ENCODE data around the gene PLPPR1.

The PLPPR1 gene

DNA sequence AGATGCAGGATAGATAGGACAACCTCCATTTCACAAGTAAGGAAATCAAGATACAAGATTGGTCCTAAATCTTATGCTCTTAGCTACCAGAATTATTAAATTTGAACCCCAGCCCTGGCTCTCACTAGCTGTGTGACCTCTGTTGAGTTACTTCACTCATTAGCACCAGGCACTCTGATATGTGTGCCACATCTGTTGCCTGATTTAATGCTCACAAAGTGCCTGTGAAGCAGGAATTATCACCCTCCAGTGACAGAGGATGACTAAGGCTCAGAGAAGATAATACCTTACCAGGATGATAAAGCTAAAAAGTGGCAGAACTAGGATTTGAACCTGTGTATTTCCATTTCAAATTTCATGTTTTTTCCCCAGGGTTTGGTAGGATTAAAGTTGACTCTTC lies 110.0 kb downstream of the PLPPR1 start:
- no peak for ATAC-seq
- TF ChIP-seq BACH2 (CRISPR knock-in tag; IDR thresholded peaks at IDR 0.05; ENCODE audit: borderline replicate concordance) (no peak), TOX (CRISPR knock-in tag; IDR thresholded peaks at IDR 0.05; ENCODE audit: borderline replicate concordance) (no peak), PPARA (CRISPR knock-in tag; IDR thresholded peaks at IDR 0.05; ENCODE audit: borderline replicate concordance) (no peak), CSDC2 (CRISPR knock-in tag; IDR thresholded peaks at IDR 0.05) (no peak), ZNF70 (CRISPR knock-in tag; IDR thresholded peaks at IDR 0.05) (no peak), CREB5 (CRISPR knock-in tag; IDR thresholded peaks at IDR 0.05; ENCODE audit: low read depth) (no peak), ZNF565 (CRISPR knock-in tag; conservative IDR thresholded peaks at IDR 0.05; ENCODE audit: low read depth) (no peak), OSR1 (CRISPR knock-in tag; IDR thresholded peaks at IDR 0.05) (no peak), TCF4 (CRISPR knock-in tag; IDR thresholded peaks at IDR 0.05; ENCODE audit: borderline replicate concordance) (no peak), ISL1 (CRISPR knock-in tag; IDR thresholded peaks at IDR 0.05) (no peak), ESRRG (CRISPR knock-in tag; IDR thresholded peaks at IDR 0.05) (no peak)
- TF ChIP-seq, protein P1, sequence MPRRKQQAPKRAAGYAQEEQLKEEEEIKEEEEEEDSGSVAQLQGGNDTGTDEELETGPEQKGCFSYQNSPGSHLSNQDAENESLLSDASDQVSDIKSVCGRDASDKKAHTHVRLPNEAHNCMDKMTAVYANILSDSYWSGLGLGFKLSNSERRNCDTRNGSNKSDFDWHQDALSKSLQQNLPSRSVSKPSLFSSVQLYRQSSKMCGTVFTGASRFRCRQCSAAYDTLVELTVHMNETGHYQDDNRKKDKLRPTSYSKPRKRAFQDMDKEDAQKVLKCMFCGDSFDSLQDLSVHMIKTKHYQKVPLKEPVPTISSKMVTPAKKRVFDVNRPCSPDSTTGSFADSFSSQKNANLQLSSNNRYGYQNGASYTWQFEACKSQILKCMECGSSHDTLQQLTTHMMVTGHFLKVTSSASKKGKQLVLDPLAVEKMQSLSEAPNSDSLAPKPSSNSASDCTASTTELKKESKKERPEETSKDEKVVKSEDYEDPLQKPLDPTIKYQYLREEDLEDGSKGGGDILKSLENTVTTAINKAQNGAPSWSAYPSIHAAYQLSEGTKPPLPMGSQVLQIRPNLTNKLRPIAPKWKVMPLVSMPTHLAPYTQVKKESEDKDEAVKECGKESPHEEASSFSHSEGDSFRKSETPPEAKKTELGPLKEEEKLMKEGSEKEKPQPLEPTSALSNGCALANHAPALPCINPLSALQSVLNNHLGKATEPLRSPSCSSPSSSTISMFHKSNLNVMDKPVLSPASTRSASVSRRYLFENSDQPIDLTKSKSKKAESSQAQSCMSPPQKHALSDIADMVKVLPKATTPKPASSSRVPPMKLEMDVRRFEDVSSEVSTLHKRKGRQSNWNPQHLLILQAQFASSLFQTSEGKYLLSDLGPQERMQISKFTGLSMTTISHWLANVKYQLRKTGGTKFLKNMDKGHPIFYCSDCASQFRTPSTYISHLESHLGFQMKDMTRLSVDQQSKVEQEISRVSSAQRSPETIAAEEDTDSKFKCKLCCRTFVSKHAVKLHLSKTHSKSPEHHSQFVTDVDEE (CRISPR knock-in tag; IDR thresholded peaks at IDR 0.05): no peak
- TF ChIP-seq, protein P2, sequence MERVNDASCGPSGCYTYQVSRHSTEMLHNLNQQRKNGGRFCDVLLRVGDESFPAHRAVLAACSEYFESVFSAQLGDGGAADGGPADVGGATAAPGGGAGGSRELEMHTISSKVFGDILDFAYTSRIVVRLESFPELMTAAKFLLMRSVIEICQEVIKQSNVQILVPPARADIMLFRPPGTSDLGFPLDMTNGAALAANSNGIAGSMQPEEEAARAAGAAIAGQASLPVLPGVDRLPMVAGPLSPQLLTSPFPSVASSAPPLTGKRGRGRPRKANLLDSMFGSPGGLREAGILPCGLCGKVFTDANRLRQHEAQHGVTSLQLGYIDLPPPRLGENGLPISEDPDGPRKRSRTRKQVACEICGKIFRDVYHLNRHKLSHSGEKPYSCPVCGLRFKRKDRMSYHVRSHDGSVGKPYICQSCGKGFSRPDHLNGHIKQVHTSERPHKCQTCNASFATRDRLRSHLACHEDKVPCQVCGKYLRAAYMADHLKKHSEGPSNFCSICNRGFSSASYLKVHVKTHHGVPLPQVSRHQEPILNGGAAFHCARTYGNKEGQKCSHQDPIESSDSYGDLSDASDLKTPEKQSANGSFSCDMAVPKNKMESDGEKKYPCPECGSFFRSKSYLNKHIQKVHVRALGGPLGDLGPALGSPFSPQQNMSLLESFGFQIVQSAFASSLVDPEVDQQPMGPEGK (CRISPR knock-in tag; IDR thresholded peaks at IDR 0.05; ENCODE audit: borderline replicate concordance): no peak
- TF ChIP-seq, protein P3, sequence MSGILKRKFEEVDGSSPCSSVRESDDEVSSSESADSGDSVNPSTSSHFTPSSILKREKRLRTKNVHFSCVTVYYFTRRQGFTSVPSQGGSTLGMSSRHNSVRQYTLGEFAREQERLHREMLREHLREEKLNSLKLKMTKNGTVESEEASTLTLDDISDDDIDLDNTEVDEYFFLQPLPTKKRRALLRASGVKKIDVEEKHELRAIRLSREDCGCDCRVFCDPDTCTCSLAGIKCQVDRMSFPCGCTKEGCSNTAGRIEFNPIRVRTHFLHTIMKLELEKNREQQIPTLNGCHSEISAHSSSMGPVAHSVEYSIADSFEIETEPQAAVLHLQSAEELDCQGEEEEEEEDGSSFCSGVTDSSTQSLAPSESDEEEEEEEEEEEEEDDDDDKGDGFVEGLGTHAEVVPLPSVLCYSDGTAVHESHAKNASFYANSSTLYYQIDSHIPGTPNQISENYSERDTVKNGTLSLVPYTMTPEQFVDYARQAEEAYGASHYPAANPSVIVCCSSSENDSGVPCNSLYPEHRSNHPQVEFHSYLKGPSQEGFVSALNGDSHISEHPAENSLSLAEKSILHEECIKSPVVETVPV (CRISPR knock-in tag; IDR thresholded peaks at IDR 0.05): no peak

DNA sequence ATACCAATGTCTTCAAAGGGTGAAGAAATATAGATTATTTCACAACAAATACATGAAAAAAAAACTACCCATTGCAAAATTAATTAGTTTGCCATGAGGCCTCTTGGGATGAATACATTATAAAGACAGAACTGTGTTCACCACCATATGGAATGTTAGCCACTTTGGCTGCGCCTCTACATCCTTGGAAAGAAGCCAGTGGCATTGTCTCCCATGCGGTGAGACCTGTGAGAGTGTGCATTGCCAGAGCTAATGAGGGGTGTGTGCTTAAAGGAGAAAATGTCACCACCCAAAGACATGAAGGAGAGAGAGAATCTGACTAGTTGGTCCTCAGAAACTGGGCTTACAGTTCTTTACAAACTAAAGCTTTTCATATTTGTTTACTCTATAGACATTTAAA lies 110.6 kb downstream of the PLPPR1 start:
- ATAC-seq: no peak
- TF ChIP-seq ZNF8 (CRISPR knock-in tag; IDR thresholded peaks at IDR 0.05) (no peak), RARB (CRISPR knock-in tag; IDR thresholded peaks at IDR 0.05) (no peak), BACH2 (CRISPR knock-in tag; IDR thresholded peaks at IDR 0.05; ENCODE audit: borderline replicate concordance) (no peak), ZC3H10 (CRISPR knock-in tag; IDR thresholded peaks at IDR 0.05) (no peak), TOX (CRISPR knock-in tag; IDR thresholded peaks at IDR 0.05; ENCODE audit: borderline replicate concordance) (no peak), POU6F1 (CRISPR knock-in tag; IDR thresholded peaks at IDR 0.05; ENCODE audit: borderline replicate concordance, low read depth) (no peak), PPARA (CRISPR knock-in tag; IDR thresholded peaks at IDR 0.05; ENCODE audit: borderline replicate concordance) (no peak)

DNA sequence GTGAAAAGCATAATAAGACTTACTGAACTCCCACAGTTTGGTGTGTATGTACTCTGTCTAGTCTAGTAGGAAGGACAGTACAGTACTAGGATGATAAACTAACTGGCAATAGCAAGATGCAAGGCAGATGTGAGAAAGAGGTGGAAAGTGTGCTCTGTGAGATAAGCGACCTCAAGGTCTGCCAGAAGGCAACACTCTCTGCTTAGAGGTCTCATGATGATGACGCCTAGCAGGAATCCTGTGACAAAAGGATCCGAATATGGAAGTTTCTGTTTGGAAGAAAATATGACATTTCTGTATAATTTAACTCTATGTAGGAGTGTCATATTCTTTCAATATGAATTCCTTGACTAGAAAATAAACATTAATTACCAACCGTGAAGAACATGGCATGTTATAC lies 112.2 kb downstream of the PLPPR1 start:
- TF ChIP-seq ARNTL (CRISPR knock-in tag; IDR thresholded peaks at IDR 0.05; ENCODE audit: borderline replicate concordance, low read depth) (no peak), GLIS3 (CRISPR knock-in tag; IDR thresholded peaks at IDR 0.05) (no peak), OSR1 (CRISPR knock-in tag; IDR thresholded peaks at IDR 0.05) (no peak), PPARA (CRISPR knock-in tag; IDR thresholded peaks at IDR 0.05; ENCODE audit: borderline replicate concordance) (no peak), ESRRG (CRISPR knock-in tag; IDR thresholded peaks at IDR 0.05) (no peak), ISL1 (CRISPR knock-in tag; IDR thresholded peaks at IDR 0.05) (no peak), RARB (CRISPR knock-in tag; IDR thresholded peaks at IDR 0.05) (no peak), TCF4 (CRISPR knock-in tag; IDR thresholded peaks at IDR 0.05; ENCODE audit: borderline replicate concordance) (no peak)
- TF ChIP-seq, protein P1 (CRISPR knock-in tag; IDR thresholded peaks at IDR 0.05): no peak
- TF ChIP-seq, protein P3 (CRISPR knock-in tag; IDR thresholded peaks at IDR 0.05): no peak
- no peak for ATAC-seq
